Measurements from ENCODE around the gene PLD1.

- TF ChIP-seq MYC (IDR thresholded peaks at IDR 0.05; ENCODE audit: insufficient read depth, insufficient read length, insufficient replicate concordance, low read length, severe bottlenecking) (no peak), REST (IDR thresholded peaks at IDR 0.05; ENCODE audit: low read depth, low read length) (no peak), ZBTB11 (CRISPR knock-in tag; IDR thresholded peaks at IDR 0.05) (no peak), ASH2L (IDR thresholded peaks at IDR 0.05; ENCODE audit: borderline replicate concordance, low read depth) (no peak), CTCF (IDR thresholded peaks at IDR 0.05 in 2 of 3, conservative IDR thresholded peaks at IDR 0.05 in 1 of 3; ENCODE audit: control insufficient read depth in 2 of 3, extremely low read depth in 1 of 3, insufficient read depth in 1 of 3, low read depth in 3 of 3, low read length in 3 of 3) (no peak), SRF (IDR thresholded peaks at IDR 0.05; ENCODE audit: low read depth in 2 of 2, low read length in 2 of 2) (no peak), NBN (IDR thresholded peaks at IDR 0.05) (no peak)
These were observed 189.4 kb downstream of the PLD1 start for GRCh38 chr3:171620825-171621434.

Measured in GM12878 (cell line).